Amygdala (tissue), 56 donors: ENCODE results near the gene ACOXL.

ENCODE experiments used
- DNase-seq, 56 donors: peaks; one replicate each; lab custom pipeline; 2025; lab: John Stamatoyannopoulos, UW

The ACOXL gene

DNA sequence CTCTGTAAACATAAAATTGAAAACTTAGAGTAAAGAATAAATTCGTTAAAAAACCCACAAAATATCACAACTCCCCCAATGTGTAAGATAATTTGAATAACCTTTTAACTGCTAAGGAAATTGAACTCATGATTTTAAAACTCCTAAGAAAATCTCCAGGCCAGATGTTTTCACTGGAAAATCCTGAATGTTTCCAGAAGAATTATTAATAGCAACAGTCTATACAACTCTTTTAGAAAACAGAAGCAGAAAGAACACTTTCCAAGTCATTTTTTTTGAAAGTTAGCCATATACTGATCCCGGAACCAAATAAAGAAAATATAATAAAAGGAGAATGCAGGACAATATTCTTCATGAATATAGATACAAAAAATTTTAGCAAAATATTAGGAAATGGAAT lies 165.6 kb downstream of the ACOXL start:
- no peak for DNase-seq

GRCh38 chr2:110900191-110900590 lies 167.8 kb downstream of the ACOXL start:
- no peak for DNase-seq

DNA sequence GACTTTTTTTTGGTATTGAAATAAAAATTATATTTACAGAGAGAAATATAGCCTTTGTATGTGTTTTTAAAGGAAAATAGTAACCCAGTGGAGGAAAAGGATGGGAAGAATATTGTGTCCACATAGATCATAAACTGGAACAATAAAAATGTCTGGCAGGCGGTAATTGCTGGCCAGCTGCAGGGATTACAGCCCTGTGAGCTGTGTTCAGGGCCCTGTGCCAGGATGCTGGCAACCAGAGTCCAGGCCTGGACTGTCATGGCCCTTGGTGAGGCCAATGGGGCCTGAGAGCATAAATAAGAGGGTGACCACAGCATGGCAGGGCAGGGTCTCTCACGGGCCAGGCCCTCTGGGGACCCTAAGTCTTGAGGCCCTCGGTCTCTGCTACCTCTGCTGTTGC lies 171.2 kb downstream of the ACOXL start:
- DNase-seq, result peak in 19 of 56 donors; percentile 2 to 58 (median 9)

DNA sequence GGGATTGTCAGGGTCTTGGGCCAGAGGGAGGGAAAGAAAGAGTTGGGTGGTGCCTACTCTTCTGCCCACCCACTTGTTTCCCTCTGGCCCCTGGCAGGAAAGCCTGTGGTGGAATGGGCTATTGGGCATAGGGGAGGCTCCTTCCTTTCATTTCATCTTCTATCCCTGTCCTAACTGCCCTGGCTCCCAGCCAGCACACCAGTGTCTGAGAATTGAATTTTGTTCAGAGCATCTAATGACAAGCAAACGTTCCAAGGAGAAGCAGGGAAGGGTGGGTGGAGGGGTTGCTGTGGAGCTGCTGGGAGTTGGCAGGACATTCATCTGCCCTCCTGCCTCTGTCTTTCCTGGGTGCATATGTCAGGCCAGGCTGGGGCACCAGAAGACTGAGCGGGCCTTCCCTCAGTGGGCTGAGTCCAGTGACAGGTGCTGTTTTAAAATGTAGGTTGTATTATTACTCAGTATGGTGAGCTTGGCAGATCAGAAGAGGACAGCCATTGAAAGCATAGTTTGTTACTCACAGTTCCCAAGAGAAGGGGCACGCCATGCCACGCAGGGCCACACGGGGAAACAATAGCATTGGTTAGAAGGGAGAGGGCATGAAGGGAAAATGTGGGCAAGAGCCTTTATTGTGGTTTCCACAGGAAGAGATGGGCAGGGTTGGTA lies 171.9 kb downstream of the ACOXL start:
- DNase-seq, result peak in 1 of 56 donors; percentile 3

GRCh38 chr2:110904779-110905148 lies 172.4 kb downstream of the ACOXL start:
- no peak for DNase-seq

DNA sequence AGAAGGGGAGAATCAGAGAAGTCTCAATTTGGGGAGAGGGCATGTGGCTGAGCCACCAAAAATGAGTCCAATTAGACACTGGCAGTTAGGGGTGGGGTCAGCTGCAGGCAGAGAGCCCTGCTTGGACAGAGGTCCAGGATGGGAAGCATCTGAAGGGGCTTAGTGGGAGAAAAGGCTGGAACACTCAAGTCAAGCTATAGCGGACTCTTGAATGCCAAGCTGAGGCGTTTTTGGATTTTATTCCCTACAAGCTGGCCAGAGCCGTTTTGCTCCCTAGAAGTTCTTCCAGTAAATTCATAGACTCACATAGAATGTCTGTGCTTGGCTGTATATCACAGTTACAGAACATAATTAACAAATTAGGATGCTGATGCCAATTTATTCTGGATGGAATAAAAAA lies 172.8 kb downstream of the ACOXL start:
- no peak for DNase-seq

DNA sequence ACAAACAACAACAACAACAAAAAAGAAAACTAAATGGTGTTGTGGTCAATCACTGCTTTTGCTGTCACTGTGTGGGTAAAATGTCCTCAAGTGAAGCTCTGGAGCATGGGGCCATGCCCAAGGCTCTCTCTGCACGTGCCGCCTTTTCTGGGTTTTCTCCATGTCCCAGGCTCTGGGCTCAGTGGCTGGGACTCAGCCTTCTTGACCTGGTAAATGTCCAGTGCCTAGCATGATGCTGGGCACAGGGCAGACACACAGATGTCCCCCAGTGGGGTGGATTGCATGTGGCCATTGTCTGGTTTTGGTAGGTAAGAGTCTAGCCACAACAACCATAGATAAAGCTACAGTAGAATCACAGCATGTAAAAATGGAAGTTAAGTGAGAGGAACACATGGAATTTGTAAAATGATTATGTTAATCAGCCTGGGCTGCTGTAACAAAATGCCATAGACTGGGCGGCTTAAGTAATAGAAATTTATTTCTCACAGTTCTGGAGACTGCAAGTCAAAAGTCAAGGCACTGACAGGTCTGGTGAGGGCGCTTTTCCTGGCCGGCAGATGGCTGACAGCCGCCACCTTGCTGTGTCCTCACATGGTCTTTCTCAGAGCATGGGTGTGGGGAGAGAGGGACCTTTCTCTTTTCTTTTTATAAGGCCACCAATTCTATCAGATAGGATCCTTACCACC lies 174.4 kb downstream of the ACOXL start:
- no peak for DNase-seq

- no peak for DNase-seq
Observed at GRCh38 chr2:110909501-110909900, 177.1 kb downstream of the ACOXL start.

DNA sequence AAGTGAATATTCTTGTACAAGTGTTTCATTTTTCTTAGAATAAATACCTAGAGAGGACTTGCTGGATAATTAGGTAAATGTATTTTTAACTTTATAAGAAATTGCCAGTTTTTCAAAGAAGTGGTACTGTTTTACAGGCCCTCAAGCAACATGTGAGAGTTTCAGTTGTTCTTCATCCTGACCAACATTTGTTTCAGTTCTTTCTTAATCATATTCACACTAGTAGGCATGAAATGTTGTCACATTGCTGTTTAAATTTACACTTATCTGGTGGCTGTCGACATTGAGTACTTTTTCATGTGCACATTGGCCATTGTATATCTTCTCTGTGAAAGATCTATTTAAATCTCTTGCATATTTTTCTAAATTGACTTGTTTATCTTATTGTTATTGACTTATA lies 178.1 kb downstream of the ACOXL start:
- no peak for DNase-seq

GRCh38 chr2:110919738-110920137 lies 187.4 kb downstream of the ACOXL start:
- no peak for DNase-seq

- DNase-seq, result no peak
Observed at GRCh38 chr2:110925479-110925878, 193.1 kb downstream of the ACOXL start.

GRCh38 chr2:110927526-110927925 lies 195.2 kb downstream of the ACOXL start:
- no peak for DNase-seq

GRCh38 chr2:110929528-110929927 lies 197.2 kb downstream of the ACOXL start:
- DNase-seq, result no peak

DNA sequence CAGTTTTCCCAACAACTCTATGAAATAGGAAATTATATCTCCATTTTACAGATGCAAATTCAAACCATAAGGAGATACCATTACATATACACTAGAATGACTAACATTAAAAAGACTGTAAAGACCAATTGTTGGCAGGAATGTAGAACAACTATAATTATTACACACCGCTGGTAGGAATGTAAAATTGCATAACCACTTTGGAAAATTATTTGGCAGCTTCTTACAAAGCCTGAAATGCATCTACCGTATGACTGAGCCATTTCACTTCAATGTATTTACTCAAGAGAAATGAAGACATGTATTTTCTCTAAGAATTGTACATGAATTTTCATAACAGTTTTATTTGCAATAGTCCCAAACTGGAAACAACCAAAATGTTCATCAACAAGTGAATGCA lies 199.3 kb downstream of the ACOXL start:
- DNase-seq, result no peak

GRCh38 chr2:110933420-110933819 lies 201.0 kb downstream of the ACOXL start:
- no peak for DNase-seq

DNA sequence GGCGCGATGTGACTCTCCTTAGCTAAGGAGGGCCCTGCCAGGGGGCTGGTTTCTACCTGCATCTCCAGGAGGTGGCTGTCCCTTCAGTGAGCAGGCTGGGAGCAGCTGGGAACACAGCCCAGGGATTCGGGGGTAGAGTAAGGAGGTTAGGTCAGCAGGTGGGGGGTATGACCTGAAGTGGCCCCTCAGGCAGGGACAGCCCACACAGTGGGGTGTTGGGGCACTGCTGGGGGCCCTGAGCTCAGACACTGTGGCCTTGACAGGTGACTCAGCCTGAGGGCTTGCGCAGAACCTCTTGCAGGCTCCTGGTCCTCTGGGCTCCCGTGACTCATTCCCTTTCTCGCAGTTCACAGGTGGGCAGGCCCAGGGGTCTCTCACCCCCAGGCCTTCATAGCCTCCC lies 202.6 kb downstream of the ACOXL start:
- DNase-seq, result no peak

GRCh38 chr2:110940376-110940910 lies 208.1 kb downstream of the ACOXL start:
- DNase-seq, result no peak

DNA sequence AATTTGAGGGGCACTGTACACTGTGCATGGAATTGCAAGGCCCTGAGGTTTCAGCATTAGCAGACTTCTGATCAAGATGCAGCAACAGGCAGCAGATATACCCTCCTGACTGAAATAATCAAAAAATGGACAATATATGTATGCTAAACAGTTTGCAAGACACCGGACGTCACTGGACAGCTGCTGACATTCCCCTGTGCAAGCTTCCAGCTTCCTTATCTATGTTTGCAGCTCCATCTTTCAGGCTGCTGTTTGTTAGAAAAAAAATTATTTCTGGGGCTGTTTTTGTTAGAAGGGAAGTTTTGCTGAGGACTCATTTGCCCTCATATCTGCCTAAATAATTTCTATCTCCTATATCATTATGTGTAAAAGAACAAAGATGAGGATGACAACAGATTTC lies 208.9 kb downstream of the ACOXL start:
- DNase-seq, result no peak

DNA sequence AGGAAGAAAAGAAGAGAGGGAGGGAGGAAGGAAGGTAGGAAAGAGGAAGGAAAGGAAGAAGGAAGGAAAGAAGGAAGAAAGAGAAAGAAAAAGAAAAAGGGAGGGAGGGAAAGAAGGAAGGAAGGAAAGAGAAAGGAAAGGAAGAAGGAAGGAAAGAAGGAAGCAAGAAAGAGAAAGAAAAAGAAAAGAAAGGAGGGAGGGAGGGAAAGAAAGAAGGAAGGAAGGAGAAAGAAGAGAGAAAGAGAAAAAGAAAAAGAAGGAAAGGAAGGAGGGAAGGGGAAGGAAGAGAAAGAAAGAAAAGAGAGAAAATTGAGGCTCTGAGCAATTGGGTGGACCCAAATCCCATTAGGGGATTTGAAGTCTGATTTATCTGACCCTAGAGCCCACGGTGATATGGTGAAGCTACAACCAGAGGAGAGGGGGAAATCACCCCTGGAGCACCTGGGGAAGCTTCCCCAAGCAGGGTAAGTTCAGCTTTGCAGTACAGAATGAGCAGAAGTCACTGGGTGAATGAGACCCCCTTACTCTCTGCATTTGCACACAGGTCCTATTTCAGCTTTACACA lies 210.8 kb downstream of the ACOXL start:
- no peak for DNase-seq

- DNase-seq, result no peak
Observed at GRCh38 chr2:110946902-110947301, 214.5 kb downstream of the ACOXL start.

DNA sequence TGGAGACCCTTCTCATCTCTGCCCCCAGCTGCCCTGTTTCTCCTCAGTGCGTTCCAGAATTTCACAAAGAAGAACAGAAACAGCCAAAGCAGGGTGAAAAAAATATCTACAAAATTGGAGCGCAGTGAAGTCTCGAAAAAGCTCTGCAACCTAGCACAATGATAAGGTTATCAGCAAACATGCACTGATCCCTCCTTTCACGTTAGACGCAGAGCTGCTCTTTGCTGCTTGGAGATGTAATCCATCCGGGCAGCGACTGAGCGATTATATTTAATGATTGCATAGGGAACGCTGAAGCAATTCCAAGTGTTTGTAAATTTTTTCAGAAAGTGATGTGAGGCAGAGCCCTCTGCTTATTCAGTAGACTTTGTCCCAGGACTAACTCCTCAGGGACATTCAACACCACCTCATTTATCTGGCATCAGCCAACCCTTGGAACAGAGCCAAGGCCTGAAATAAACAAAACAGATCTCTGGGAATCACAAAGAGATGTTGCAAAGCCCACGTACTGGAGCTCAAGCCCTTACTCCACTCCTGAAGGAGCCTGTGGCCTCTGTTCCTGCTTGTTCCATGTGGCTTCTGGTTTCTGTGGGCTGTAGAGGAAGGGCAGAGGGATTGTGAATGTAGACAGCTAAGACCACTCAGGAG lies 215.8 kb downstream of the ACOXL start:
- no peak for DNase-seq
